Hepatocyte (in vitro differentiated cells): ENCODE data around the gene MYH7B.

Experiments used
- EZH2 ChIP-seq: fragments of 200-600 bp; sonication (generic); IDR thresholded peaks from 2 replicates; pipeline ENCODE4 v1.6.1; 2016; ENCODE audit warnings: antibody characterized with exemption, mild to moderate bottlenecking, borderline replicate concordance
- TF ChIP-seq, protein P1 (sequence below): fragments of 200-600 bp; sonication (generic); IDR thresholded peaks from 2 replicates; pipeline ENCODE4 v1.5.1; 2016; ENCODE audit warnings: antibody characterized with exemption, mild to moderate bottlenecking; ENCODE audit not compliant: poor library complexity

DNA sequence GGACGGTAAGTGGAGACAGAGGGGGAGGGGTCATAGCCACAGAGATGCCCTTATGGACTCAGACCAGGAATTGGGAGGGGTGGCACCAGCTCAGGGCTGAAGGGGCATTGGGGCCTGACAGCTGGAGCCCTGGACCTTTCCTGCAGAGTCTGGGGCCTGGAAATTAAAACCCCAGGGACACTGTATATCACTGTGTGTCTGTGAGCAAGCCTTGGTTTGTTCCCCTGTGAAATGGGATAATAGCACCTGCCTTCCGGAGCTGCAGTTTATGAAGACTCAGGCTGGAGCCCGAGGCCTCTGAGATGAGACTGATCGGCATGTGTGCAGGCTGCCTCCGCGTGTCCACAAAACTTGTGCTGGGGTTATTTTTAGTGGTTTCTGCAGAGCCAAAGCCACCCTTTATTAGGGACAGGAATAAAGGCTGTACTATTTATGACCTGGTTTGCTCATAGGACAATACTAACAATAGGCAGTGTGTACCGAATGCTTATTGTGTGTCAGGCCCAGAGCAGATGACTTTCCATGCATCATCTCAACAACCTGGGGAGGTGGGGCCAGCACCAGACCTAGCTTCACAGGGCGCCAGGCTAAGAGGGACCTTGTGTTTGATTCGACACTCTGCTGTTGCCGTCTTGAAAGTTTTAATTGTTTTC is 22.6 kb downstream of the MYH7B start:
- TF ChIP-seq, protein P1, sequence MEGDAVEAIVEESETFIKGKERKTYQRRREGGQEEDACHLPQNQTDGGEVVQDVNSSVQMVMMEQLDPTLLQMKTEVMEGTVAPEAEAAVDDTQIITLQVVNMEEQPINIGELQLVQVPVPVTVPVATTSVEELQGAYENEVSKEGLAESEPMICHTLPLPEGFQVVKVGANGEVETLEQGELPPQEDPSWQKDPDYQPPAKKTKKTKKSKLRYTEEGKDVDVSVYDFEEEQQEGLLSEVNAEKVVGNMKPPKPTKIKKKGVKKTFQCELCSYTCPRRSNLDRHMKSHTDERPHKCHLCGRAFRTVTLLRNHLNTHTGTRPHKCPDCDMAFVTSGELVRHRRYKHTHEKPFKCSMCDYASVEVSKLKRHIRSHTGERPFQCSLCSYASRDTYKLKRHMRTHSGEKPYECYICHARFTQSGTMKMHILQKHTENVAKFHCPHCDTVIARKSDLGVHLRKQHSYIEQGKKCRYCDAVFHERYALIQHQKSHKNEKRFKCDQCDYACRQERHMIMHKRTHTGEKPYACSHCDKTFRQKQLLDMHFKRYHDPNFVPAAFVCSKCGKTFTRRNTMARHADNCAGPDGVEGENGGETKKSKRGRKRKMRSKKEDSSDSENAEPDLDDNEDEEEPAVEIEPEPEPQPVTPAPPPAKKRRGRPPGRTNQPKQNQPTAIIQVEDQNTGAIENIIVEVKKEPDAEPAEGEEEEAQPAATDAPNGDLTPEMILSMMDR, result no peak
- no peak for TF ChIP-seq EZH2
